ENCODE measurements around the gene SCAF1.

DNA sequence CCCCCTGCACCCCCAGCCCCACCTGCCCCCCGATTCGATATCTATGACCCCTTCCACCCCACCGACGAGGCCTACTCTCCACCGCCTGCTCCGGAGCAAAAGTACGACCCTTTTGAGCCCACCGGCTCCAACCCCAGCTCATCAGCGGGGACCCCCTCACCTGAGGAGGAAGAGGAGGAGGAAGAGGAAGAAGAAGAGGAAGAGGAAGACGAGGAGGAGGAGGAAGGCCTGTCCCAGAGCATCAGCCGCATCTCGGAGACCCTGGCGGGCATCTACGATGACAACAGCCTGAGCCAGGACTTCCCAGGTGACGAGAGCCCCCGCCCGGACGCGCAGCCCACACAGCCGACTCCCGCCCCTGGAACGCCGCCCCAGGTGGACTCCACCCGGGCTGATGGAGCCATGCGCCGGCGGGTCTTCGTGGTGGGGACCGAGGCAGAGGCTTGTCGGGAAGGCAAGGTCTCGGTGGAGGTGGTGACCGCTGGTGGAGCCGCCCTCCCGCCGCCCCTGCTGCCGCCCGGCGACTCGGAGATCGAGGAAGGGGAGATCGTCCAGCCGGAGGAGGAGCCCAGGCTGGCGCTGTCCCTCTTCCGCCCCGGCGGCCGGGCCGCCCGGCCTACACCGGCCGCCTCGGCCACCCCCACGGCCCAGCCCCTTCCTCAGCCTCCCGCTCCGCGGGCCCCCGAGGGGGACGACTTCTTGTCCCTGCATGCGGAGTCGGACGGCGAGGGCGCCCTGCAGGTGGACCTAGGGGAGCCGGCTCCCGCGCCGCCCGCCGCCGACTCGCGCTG is 9.2 kb downstream of the SCAF1 start:
- TF ChIP-seq, protein P1, sequence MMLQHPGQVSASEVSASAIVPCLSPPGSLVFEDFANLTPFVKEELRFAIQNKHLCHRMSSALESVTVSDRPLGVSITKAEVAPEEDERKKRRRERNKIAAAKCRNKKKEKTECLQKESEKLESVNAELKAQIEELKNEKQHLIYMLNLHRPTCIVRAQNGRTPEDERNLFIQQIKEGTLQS (IDR thresholded peaks at IDR 0.05; ENCODE audit: borderline replicate concordance, extremely low read depth, low read depth, low read length), result no peak
- TF ChIP-seq EZH2 (IDR thresholded peaks at IDR 0.05; ENCODE audit: borderline replicate concordance, control insufficient read depth, low read depth, low read length), result no peak
- no peak for TF ChIP-seq FOXK2 (IDR thresholded peaks at IDR 0.05)
